HepG2 (cell line): ENCODE data around the gene CASP6.

Source experiments
- ARNT ChIP-seq: fragments of 450-650 bp; IDR thresholded peaks from 2 replicates; pipeline ENCODE4 v1.6.1; 2017
- DPF2 ChIP-seq: sonication (generic); formaldehyde crosslinking; IDR thresholded peaks from 2 replicates; pipeline ENCODE4 v1.4.0; 2020; ENCODE audit warnings: mild to moderate bottlenecking, low read depth, missing genetic modification reagents, borderline replicate concordance
- MAFK ChIP-seq, 2 experiments: IDR thresholded peaks in 1 of 2; conservative IDR thresholded peaks in 1 of 2; 2 replicates each; pipeline ENCODE4 v1.6.1; 2011; ENCODE audit warnings: improper control_type of control experiment in 2 of 2, low read length in 2 of 2
- MED1 ChIP-seq: sonication (generic); formaldehyde crosslinking; IDR thresholded peaks from 2 replicates; pipeline ENCODE4 v1.4.0; 2020; ENCODE audit warnings: missing genetic modification reagents
- POLR2AphosphoS5 ChIP-seq: IDR thresholded peaks from 2 replicates; pipeline ENCODE4 v1.6.1; 2012; ENCODE audit warnings: low read depth, low read length
- ZNF839 ChIP-seq: sonication (generic); formaldehyde crosslinking; IDR thresholded peaks from 2 replicates; pipeline ENCODE4 v1.4.0; 2020; ENCODE audit warnings: missing genetic modification reagents, mild to moderate bottlenecking, borderline replicate concordance
- TF ChIP-seq, protein P1 (sequence below): sonication (generic); formaldehyde crosslinking; IDR thresholded peaks from 2 replicates; pipeline ENCODE4 v1.4.0; 2020; ENCODE audit warnings: missing genetic modification reagents
- TF ChIP-seq, protein P2 (sequence below): sonication (generic); formaldehyde crosslinking; IDR thresholded peaks from 2 replicates; pipeline ENCODE4 v1.5.0; 2020; ENCODE audit warnings: mild to moderate bottlenecking, missing genetic modification reagents, moderate library complexity
- TF ChIP-seq, protein P3 (sequence below): sonication (generic); formaldehyde crosslinking; IDR thresholded peaks from 2 replicates; pipeline ENCODE4 v1.8.0; 2022; ENCODE audit warnings: mild to moderate bottlenecking, missing genetic modification reagents; ENCODE audit not compliant: insufficient replicate concordance

DNA sequence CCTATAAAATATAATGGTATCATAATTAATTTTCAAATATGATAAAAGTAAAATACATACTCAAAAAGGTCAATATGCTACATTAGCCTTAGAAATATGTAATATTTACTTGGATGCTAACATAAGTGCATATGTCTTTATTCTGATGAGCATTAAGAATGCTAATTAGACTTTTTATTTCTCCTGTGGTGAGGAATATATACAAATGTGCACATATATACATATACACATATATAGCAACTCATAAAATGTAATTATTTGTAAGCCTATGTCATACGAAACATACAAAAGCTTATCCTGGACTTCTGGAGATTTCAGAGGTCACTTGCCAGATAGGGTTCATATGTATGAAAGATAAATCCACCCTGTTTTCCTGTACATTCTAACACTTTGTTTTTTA lies 15.5 kb upstream of the CASP6 start:
- TF ChIP-seq ZNF839 (CRISPR knock-in tag) (no peak), MAFK (conservative IDR thresholded peaks at IDR 0.05 in 1 of 2, IDR thresholded peaks at IDR 0.05 in 1 of 2; ENCODE audit: low read length in 2 of 2) (no peak), DPF2 (no peak), POLR2AphosphoS5 (no peak), ARNT (no peak), MED1 (CRISPR knock-in tag) (no peak)
- TF ChIP-seq, protein P1, sequence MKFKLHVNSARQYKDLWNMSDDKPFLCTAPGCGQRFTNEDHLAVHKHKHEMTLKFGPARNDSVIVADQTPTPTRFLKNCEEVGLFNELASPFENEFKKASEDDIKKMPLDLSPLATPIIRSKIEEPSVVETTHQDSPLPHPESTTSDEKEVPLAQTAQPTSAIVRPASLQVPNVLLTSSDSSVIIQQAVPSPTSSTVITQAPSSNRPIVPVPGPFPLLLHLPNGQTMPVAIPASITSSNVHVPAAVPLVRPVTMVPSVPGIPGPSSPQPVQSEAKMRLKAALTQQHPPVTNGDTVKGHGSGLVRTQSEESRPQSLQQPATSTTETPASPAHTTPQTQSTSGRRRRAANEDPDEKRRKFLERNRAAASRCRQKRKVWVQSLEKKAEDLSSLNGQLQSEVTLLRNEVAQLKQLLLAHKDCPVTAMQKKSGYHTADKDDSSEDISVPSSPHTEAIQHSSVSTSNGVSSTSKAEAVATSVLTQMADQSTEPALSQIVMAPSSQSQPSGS (CRISPR knock-in tag) = no peak
- TF ChIP-seq, protein P2, sequence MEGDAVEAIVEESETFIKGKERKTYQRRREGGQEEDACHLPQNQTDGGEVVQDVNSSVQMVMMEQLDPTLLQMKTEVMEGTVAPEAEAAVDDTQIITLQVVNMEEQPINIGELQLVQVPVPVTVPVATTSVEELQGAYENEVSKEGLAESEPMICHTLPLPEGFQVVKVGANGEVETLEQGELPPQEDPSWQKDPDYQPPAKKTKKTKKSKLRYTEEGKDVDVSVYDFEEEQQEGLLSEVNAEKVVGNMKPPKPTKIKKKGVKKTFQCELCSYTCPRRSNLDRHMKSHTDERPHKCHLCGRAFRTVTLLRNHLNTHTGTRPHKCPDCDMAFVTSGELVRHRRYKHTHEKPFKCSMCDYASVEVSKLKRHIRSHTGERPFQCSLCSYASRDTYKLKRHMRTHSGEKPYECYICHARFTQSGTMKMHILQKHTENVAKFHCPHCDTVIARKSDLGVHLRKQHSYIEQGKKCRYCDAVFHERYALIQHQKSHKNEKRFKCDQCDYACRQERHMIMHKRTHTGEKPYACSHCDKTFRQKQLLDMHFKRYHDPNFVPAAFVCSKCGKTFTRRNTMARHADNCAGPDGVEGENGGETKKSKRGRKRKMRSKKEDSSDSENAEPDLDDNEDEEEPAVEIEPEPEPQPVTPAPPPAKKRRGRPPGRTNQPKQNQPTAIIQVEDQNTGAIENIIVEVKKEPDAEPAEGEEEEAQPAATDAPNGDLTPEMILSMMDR (CRISPR knock-in tag) = no peak
- TF ChIP-seq, protein P3, sequence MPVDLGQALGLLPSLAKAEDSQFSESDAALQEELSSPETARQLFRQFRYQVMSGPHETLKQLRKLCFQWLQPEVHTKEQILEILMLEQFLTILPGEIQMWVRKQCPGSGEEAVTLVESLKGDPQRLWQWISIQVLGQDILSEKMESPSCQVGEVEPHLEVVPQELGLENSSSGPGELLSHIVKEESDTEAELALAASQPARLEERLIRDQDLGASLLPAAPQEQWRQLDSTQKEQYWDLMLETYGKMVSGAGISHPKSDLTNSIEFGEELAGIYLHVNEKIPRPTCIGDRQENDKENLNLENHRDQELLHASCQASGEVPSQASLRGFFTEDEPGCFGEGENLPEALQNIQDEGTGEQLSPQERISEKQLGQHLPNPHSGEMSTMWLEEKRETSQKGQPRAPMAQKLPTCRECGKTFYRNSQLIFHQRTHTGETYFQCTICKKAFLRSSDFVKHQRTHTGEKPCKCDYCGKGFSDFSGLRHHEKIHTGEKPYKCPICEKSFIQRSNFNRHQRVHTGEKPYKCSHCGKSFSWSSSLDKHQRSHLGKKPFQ (CRISPR knock-in tag) = no peak
